ENCODE data around the gene FAXDC2.

The FAXDC2 gene

GRCh38 chr5:154771383-154771901 is 79.0 kb downstream of the FAXDC2 start:
- FAIRE-seq (no peak), DNase-seq (ENCODE audit: extremely low spot score, insufficient read length, low read depth) (no peak)

- FAIRE-seq (no peak), DNase-seq (ENCODE audit: extremely low spot score, insufficient read length, low read depth) (no peak)
Measured at GRCh38 chr5:154770111-154770510, 80.3 kb downstream of the FAXDC2 start.
